Heart right ventricle (tissue), 16 donors: ENCODE measurements around the gene NDEL1. TPM values are rescaled to one million over a fixed set of nuclear protein-coding genes. Genes with fewer than 3 reads are reported as not detected.

ENCODE experiments used
- ATAC-seq, 8 donors: fragments of 200-7000 bp; cut with Tn5 transposase; one replicate each; pipeline ENCODE4 v1.9.1; 2020; ENCODE audit warnings: mild to moderate bottlenecking in 8 of 8, moderate library complexity in 8 of 8, moderate number of reproducible peaks in 1 of 8
- DNase-seq, 2 donors: peaks; one replicate each; pipeline ENCODE4 v3.0.0-alpha.2; 2020
- H3K27ac ChIP-seq, 10 donors: fragments of 200-600 bp; sonication (generic) in 2 of 10; one replicate each; pipeline versions ENCODE4 v1.5.0 to v1.8.0; 2020 to 2022; ENCODE audit warnings: mild to moderate bottlenecking in 3 of 10
- H3K27me3 ChIP-seq, 7 donors: fragments of 200-600 bp; one replicate each; pipeline ENCODE4 v1.8.0; 2021 to 2022; ENCODE audit warnings: mild to moderate bottlenecking in 2 of 7
- H3K36me3 ChIP-seq, 9 donors: fragments of 200-600 bp; sonication (generic) in 1 of 9; one replicate each; pipeline versions ENCODE4 v1.5.0 to v1.8.0; 2020 to 2022; ENCODE audit warnings: mild to moderate bottlenecking in 2 of 9
- H3K4me1 ChIP-seq, 9 donors: fragments of 200-600 bp; sonication (generic) in 1 of 9; one replicate each; pipeline versions ENCODE4 v1.5.0 to v1.8.0; 2020 to 2022; ENCODE audit warnings: mild to moderate bottlenecking in 4 of 9
- H3K4me3 ChIP-seq, 10 donors: fragments of 200-600 bp; sonication (generic) in 2 of 10; one replicate each; pipeline versions ENCODE4 v1.5.0 to v1.8.0; 2020 to 2022; ENCODE audit warnings: mild to moderate bottlenecking in 7 of 10, moderate library complexity in 2 of 10
- H3K9me3 ChIP-seq, 11 donors: fragments of 200-600 bp in 10 of 11; sonication (generic) in 2 of 11; one replicate each; pipeline versions ENCODE4 v1.5.0 to v1.8.0; 2013 to 2022; ENCODE audit warnings: mild to moderate bottlenecking in 2 of 11, control low read depth in 1 of 11, moderate library complexity in 1 of 11
- WGBS, 2 donors: extraction: QIAGEN DNeasy Blood & Tissue Kit; methylation state at CpG; one replicate each; pipeline ENCODE4 v1.1.7; 2013; ENCODE audit warnings: inconsistent platforms in 1 of 2; 5-methylcytosine and 5-hydroxymethylcytosine counted together
- intact Hi-C, 10 donors: fragments of 100-400 bp; cut with DNase I; formaldehyde crosslinking; loops; one replicate each; pipeline versions ENCODE4 v1.11.1 to v1.14.2; 2022
- polyA plus RNA-seq, 2 donors: library from polyadenylated mRNA; stranded (reverse); fragments of 200-250 nt; gene quantifications; one replicate each; pipeline ENCODE4 v1.2.3, GENCODE V29; 2013
- total RNA-seq, 10 donors: library from RNA; stranded (reverse); fragmentation: NEBNext Ultra II Directional in 3 of 10; extraction: Animal tissue kit (Norgen Biotek cat#: 25700) in 3 of 10; gene quantifications; one replicate each; pipeline versions ENCODE4 v1.2.1 to v1.2.4, GENCODE V29; 2021 to 2023
- TF ChIP-seq, protein P1 (sequence below), 9 donors: fragments of 200-600 bp; sonication (generic) in 2 of 9; IDR thresholded peaks; one replicate each; pipeline versions ENCODE4 v1.5.0 to v1.8.0; 2021 to 2022; ENCODE audit warnings: antibody characterized with exemption in 9 of 9, mild to moderate bottlenecking in 5 of 9, moderate library complexity in 1 of 9
- donor health status: Arrhythmogenic right ventricular cardiomyopathy.
- donor health status: ischemic (EF 13 %, LVEDD 7.1; RV severe dilation, severe dysfunction).
- donor health status: healthy with polysubstance abuse.
- donor health status: DM: no; HTN: yes; CAD: no.
- donor health status: DM: no; HTN: no; CAD: no.
- donor health status: ischemic (EF 25% LVEDD 6.9; RV normal size, moderate dysfunction).
- donor health status: ischemic (EF 25% LVEDD 5.7; RV mildly dilated, moderate dysfunction).
- donor health status: healthy.
- donor health status: DM: yes; HTN: yes; CAD: no.
- donor health status: Ischemic cardiomyopathy.
- donor health status: ischemic (EF 35%, LVEDD 5.7; RV mildly dilated, moderate dysfunction).
- donor health status: nonischemic (EF 11% LVEDD 7.7; RV severe dilation, severe dysfunction).
- donor health status: DM: yes; HTN: yes; CAD: no.
- donor health status: PGD.
- donor health status: ischemic (EF 29% LVEDD 5.4; RV normal size, mild dysfunction).
- donor health status: nonischemic (EF 23%, LVEDD 6.1; RV moderate dilation, normal function).

NDEL1 gene
- total and polyA plus RNA-seq, 12 donors: 21.2 to 37.0 (median 26.9) TPM

DNA sequence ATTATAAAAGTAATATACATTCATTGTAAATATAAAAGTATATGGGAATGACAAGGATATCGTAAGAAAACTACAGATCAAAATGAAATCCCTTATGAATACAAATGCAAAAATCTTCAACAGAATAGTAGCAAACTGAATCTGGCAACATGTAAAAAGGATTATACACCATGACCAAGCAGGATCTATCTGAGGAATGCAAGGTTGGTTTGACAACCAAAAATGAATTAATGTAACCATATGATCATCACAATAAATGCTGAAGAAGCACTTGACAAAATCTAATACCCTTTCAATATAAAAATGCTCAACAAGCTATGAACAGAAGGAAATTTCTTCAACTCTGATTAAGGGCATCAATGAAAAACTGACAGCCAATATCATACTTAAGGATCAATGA lies 48.8 kb downstream of the NDEL1 start:
- no peak for ATAC-seq
- Histone ChIP-seq H3K27me3 (no peaks in the 10 kb centered on the region), H3K36me3 (peaks cover 0 to 100% (median 57%) of the 10 kb centered on the region in 9 donors), H3K9me3 (peaks cover 0 to 16% (median 0%) of the 10 kb centered on the region in 11 donors), H3K4me3 (no peak overlapping the region), H3K27ac (no peak overlapping the region), H3K4me1 (peaks cover 0 to 12% (median 8%) of the 10 kb centered on the region in 9 donors)
- WGBS, 2 donors: 100% methylated on average over 1 of the region's 1 CpG
- TF ChIP-seq, protein P1, sequence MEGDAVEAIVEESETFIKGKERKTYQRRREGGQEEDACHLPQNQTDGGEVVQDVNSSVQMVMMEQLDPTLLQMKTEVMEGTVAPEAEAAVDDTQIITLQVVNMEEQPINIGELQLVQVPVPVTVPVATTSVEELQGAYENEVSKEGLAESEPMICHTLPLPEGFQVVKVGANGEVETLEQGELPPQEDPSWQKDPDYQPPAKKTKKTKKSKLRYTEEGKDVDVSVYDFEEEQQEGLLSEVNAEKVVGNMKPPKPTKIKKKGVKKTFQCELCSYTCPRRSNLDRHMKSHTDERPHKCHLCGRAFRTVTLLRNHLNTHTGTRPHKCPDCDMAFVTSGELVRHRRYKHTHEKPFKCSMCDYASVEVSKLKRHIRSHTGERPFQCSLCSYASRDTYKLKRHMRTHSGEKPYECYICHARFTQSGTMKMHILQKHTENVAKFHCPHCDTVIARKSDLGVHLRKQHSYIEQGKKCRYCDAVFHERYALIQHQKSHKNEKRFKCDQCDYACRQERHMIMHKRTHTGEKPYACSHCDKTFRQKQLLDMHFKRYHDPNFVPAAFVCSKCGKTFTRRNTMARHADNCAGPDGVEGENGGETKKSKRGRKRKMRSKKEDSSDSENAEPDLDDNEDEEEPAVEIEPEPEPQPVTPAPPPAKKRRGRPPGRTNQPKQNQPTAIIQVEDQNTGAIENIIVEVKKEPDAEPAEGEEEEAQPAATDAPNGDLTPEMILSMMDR (IDR thresholded peaks at IDR 0.05): no peak
- intact Hi-C loops: no loop called here
- no peak for DNase-seq

DNA sequence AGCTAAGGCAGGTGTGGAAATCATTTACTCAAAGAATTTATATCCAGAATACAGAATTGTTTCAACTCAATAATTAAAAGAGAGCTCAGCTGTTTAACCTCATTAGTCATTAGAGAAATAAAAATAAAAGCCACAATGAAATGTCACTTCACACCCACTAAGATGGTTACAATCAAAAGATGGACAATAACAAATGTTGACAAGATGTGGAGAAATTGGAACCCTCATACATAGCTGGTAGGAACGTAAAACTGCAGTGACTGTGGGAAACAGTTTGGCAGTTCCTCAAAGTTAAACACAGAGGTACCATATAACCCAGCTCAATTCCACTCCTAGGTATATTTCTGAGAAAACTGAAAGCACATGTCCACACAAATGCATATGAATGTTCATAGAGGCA lies 49.8 kb downstream of the NDEL1 start:
- Histone ChIP-seq H3K9me3 (peaks cover 0 to 16% (median 0%) of the 10 kb centered on the region in 11 donors), H3K36me3 (peaks cover 0 to 99% (median 56%) of the 10 kb centered on the region in 9 donors), H3K27me3 (no peaks in the 10 kb centered on the region), H3K4me3 (no peak overlapping the region), H3K27ac (no peak overlapping the region), H3K4me1 (peaks cover 0 to 4% (median 0%) of the 10 kb centered on the region in 9 donors)
- TF ChIP-seq, protein P1 (IDR thresholded peaks at IDR 0.05): no peak
- no peak for DNase-seq
- no peak for ATAC-seq
- intact Hi-C loops: loop anchor here in 1 of 10 donors (5.0 kb wide), 1 partner anchor 73 kb away; no protein-coding TSS in a partner anchor
- 91 to 97% methylated on average over 1 of the region's 1 CpG for WGBS, 2 donors

- WGBS, 2 donors: 85 to 91% methylated on average over 19 of the region's 19 CpGs
- DNase-seq (no peak), ATAC-seq (peak in 1 of 8 donors; percentile 56)
- H3K9me3 ChIP-seq: peaks cover 0 to 16% (median 0%) of the 10 kb centered on the region in 11 donors
- H3K36me3 ChIP-seq: peaks cover 0 to 99% (median 59%) of the 10 kb centered on the region in 9 donors
- intact Hi-C loops: loop anchor here in 1 of 10 donors (5.0 kb wide), 1 partner anchor 75 kb away; no protein-coding TSS in a partner anchor
- no peaks in the 10 kb centered on the region for H3K27me3 ChIP-seq
- no peak overlapping the region for H3K4me3 ChIP-seq
- H3K4me1 ChIP-seq: peaks cover 0 to 4% (median 0%) of the 10 kb centered on the region in 9 donors
- TF ChIP-seq, protein P1 (IDR thresholded peaks at IDR 0.05): no peak
- no peak overlapping the region for H3K27ac ChIP-seq
These were observed 51.5 kb downstream of the NDEL1 start for GRCh38 chr17:8487130-8487645.

DNA sequence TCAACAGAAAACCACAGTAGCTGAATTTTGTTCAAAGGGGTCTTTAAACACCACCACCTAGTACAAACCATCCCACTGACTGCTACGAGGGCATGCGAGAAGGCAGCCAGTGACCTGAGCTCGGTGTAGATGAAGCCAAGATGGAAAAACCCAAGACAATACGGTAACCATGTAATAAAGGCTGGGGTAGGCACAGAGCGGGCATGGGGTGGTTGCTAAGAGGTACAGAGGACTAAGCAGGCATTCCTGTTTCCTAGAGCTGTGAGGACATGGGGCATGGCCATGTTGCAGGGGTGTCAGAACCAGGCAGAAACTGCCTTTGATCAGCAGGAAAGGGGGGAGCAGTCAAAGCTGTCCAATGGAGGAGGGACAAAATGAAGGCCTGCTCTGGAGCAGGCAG lies 52.1 kb downstream of the NDEL1 start:
- DNase-seq (no peak), ATAC-seq (no peak)
- no peaks in the 10 kb centered on the region for H3K27me3 ChIP-seq
- peaks cover 0 to 16% (median 0%) of the 10 kb centered on the region in 11 donors for H3K9me3 ChIP-seq
- H3K4me1 ChIP-seq: peaks cover 0 to 4% (median 0%) of the 10 kb centered on the region in 9 donors
- 96% methylated on average over 5 of the region's 5 CpGs for WGBS, 2 donors
- TF ChIP-seq, protein P1 (IDR thresholded peaks at IDR 0.05): no peak
- intact Hi-C loops: loop anchor here in 1 of 10 donors (5.0 kb wide), 1 partner anchor 75 kb away; no protein-coding TSS in a partner anchor
- peaks cover 0 to 99% (median 59%) of the 10 kb centered on the region in 9 donors for H3K36me3 ChIP-seq
- H3K4me3 ChIP-seq: no peak overlapping the region
- H3K27ac ChIP-seq: no peak overlapping the region
